ENCODE data around the gene AREG. TPM values are rescaled to one million over a fixed set of nuclear protein-coding genes. Genes with fewer than 3 reads are reported as not detected.

AREG gene
- total RNA-seq, 1 experiment from 2014 or later = 146 TPM

GRCh38 chr4:74471264-74471663 is 26.3 kb downstream of the AREG start:
- no peak for DNase-seq
- intact Hi-C loops (cut with micrococcal nuclease; ENCODE audit: unreplicated experiment) = loop anchor here (10.0 kb wide), 1 partner anchor 194 kb away; no protein-coding TSS in a partner anchor
- H3K36me3 ChIP-seq (ENCODE audit: control insufficient read depth, insufficient read depth, low read length) = no peaks in the 10 kb centered on the region
- H3K27me3 ChIP-seq (replicated peaks; ENCODE audit: control insufficient read depth, insufficient read depth, low read length) = no peaks in the 10 kb centered on the region
- peaks cover 33% of the 10 kb centered on the region for H3K4me1 Mint-ChIP-seq (ENCODE audit: low read depth, unreplicated experiment)
- no peaks in the 10 kb centered on the region for H3K9me3 ChIP-seq
- no peaks in the 10 kb centered on the region for H3K27me3 Mint-ChIP-seq (ENCODE audit: insufficient read depth, unreplicated experiment)
- ChIA-PET POLR2A (no interaction called here), CTCF (no interaction called here)
- no peaks in the 10 kb centered on the region for H3K36me3 Mint-ChIP-seq (ENCODE audit: insufficient read depth, unreplicated experiment)
- H3K4me3 ChIP-seq (ENCODE audit: low read depth, low read length) = no peak overlapping the region
- peaks cover 10% of the 10 kb centered on the region for H3K4me1 ChIP-seq
- peaks cover 11% of the 10 kb centered on the region for H3K9me3 Mint-ChIP-seq (ENCODE audit: unreplicated experiment)
- no peak overlapping the region for H3K27ac Mint-ChIP-seq (ENCODE audit: unreplicated experiment)
- H3K4me3 Mint-ChIP-seq (ENCODE audit: unreplicated experiment) = no peak overlapping the region
- TF ChIP-seq CTCF (IDR thresholded peaks at IDR 0.05; ENCODE audit: insufficient read depth in 1 of 2, low read depth in 1 of 2, low read length in 1 of 2, severe bottlenecking in 1 of 2, unreplicated experiment in 1 of 2) = no peak
- BruUV-seq (replicated peaks) = no TSS peak

- Histone ChIP-seq H3K4me1 (peaks cover 18% of the 10 kb centered on the region), H3K4me3 (ENCODE audit: low read depth, low read length) (no peak overlapping the region), H3K27me3 (replicated peaks; ENCODE audit: control insufficient read depth, insufficient read depth, low read length) (no peaks in the 10 kb centered on the region), H3K9me3 (no peaks in the 10 kb centered on the region), H3K36me3 (ENCODE audit: control insufficient read depth, insufficient read depth, low read length) (no peaks in the 10 kb centered on the region)
- Mint-ChIP-seq H3K27me3 (ENCODE audit: insufficient read depth, unreplicated experiment) (no peaks in the 10 kb centered on the region), H3K27ac (ENCODE audit: unreplicated experiment) (no peak overlapping the region), H3K9me3 (ENCODE audit: unreplicated experiment) (peaks cover 11% of the 10 kb centered on the region), H3K4me3 (ENCODE audit: unreplicated experiment) (no peak overlapping the region), H3K4me1 (ENCODE audit: low read depth, unreplicated experiment) (peaks cover 43% of the 10 kb centered on the region), H3K36me3 (ENCODE audit: insufficient read depth, unreplicated experiment) (no peaks in the 10 kb centered on the region)
- TF ChIP-seq CTCF (IDR thresholded peaks at IDR 0.05; ENCODE audit: insufficient read depth in 1 of 2, low read depth in 1 of 2, low read length in 1 of 2, severe bottlenecking in 1 of 2, unreplicated experiment in 1 of 2) = no peak
- ChIA-PET POLR2A (interaction anchor here (0.8 kb wide), 1 partner anchor 15 kb away, joined by 3 read pairs; no protein-coding TSS in a partner anchor), CTCF (no interaction called here)
- DNase-seq = no peak
- intact Hi-C loops (cut with micrococcal nuclease; ENCODE audit: unreplicated experiment) = loop anchor here (10.0 kb wide), 1 partner anchor 192 kb away; no protein-coding TSS in a partner anchor
- BruUV-seq (replicated peaks) = no TSS peak
Measured at GRCh38 chr4:74473155-74473811, 28.3 kb downstream of the AREG start.

- no peak for TF ChIP-seq CTCF (IDR thresholded peaks at IDR 0.05; ENCODE audit: insufficient read depth in 1 of 2, low read depth in 1 of 2, low read length in 1 of 2, severe bottlenecking in 1 of 2, unreplicated experiment in 1 of 2)
- H3K27me3 Mint-ChIP-seq (ENCODE audit: insufficient read depth, unreplicated experiment) = no peaks in the 10 kb centered on the region
- no peak overlapping the region for H3K4me3 ChIP-seq (ENCODE audit: low read depth, low read length)
- peaks cover 54% of the 10 kb centered on the region for H3K4me1 Mint-ChIP-seq (ENCODE audit: low read depth, unreplicated experiment)
- no peaks in the 10 kb centered on the region for H3K36me3 Mint-ChIP-seq (ENCODE audit: insufficient read depth, unreplicated experiment)
- POLR2A ChIA-PET = no interaction called here
- no peaks in the 10 kb centered on the region for H3K9me3 ChIP-seq
- peaks cover 11% of the 10 kb centered on the region for H3K9me3 Mint-ChIP-seq (ENCODE audit: unreplicated experiment)
- intact Hi-C loops (cut with micrococcal nuclease; ENCODE audit: unreplicated experiment) = loop anchor here (10.0 kb wide), 1 partner anchor 190 kb away; no protein-coding TSS in a partner anchor
- no peak for DNase-seq
- H3K27me3 ChIP-seq (replicated peaks; ENCODE audit: control insufficient read depth, insufficient read depth, low read length) = no peaks in the 10 kb centered on the region
- peaks cover 31% of the 10 kb centered on the region for H3K4me1 ChIP-seq
- CTCF ChIA-PET = no interaction called here
- no peak overlapping the region for H3K27ac Mint-ChIP-seq (ENCODE audit: unreplicated experiment)
- no peak overlapping the region for H3K4me3 Mint-ChIP-seq (ENCODE audit: unreplicated experiment)
- no TSS peak for BruUV-seq (replicated peaks)
- H3K36me3 ChIP-seq (ENCODE audit: control insufficient read depth, insufficient read depth, low read length) = no peaks in the 10 kb centered on the region; the same call in 1 of the 2 replicates
Measured at GRCh38 chr4:74474345-74475090, 29.6 kb downstream of the AREG start.

All from Caco-2 (cell line).